HG03175 (cell line): ENCODE data around the gene SKA2.
"Not testable (repeated sequence)": the region's sequence is repeated elsewhere in the genome, so short reads cannot be mapped to it uniquely, and the experiment has no call there.

ENCODE experiments used
- ATAC-seq: cut with Tn5 transposase; IDR thresholded peaks from one replicate; pipeline ENCODE4 v1.9.1; 2021; ENCODE audit warnings: mild to moderate bottlenecking, moderate library complexity; ENCODE audit not compliant: unreplicated experiment

Gene SKA2

GRCh38 chr17:59154721-59155438, at the start of gene SKA2:
SKA2 (minus strand) TSS chr17:59155186; CDS start chr17:59155163, 23 bp downstream.
- ATAC-seq = peak; percentile 85

GRCh38 chr17:59202320-59202719, 47.3 kb upstream of the SKA2 start:
- ATAC-seq = no peak

- no peak for ATAC-seq
Observed at GRCh38 chr17:59199398-59199797, 44.4 kb upstream of the SKA2 start.

GRCh38 chr17:59193336-59193862, 38.4 kb upstream of the SKA2 start:
- ATAC-seq = no peak

- no peak for ATAC-seq
Observed at GRCh38 chr17:59190806-59191205, 35.8 kb upstream of the SKA2 start.

- no peak for ATAC-seq
Observed at GRCh38 chr17:59186850-59187249, 31.9 kb upstream of the SKA2 start.

- no peak for ATAC-seq
Observed at GRCh38 chr17:59185997-59186396, 31.0 kb upstream of the SKA2 start.

- no peak for ATAC-seq
Observed at GRCh38 chr17:59181481-59181880, 26.5 kb upstream of the SKA2 start.

- ATAC-seq = no peak
Observed at GRCh38 chr17:59180626-59181025, 25.6 kb upstream of the SKA2 start.

GRCh38 chr17:59179601-59180000, 24.6 kb upstream of the SKA2 start:
- ATAC-seq = not testable (repeated sequence)

- no peak for ATAC-seq
Observed at GRCh38 chr17:59178266-59178985, 23.4 kb upstream of the SKA2 start.

- no peak for ATAC-seq
Observed at GRCh38 chr17:59175076-59175475, 20.1 kb upstream of the SKA2 start.

GRCh38 chr17:59174671-59175070, 19.7 kb upstream of the SKA2 start:
- ATAC-seq = no peak

- ATAC-seq = no peak
Observed at GRCh38 chr17:59172436-59173004, 17.5 kb upstream of the SKA2 start.

GRCh38 chr17:59167571-59168001, 12.6 kb upstream of the SKA2 start:
- no peak for ATAC-seq

- no peak for ATAC-seq
Observed at GRCh38 chr17:59165933-59166342, 11.0 kb upstream of the SKA2 start.

- ATAC-seq = no peak
Observed at GRCh38 chr17:59161477-59161876, 6.5 kb upstream of the SKA2 start.

GRCh38 chr17:59160157-59161025, 5.4 kb upstream of the SKA2 start:
- ATAC-seq = no peak

- peak; percentile 85 for ATAC-seq
Observed at GRCh38 chr17:59155439-59156177, 622 bp upstream of the SKA2 start, which contains the start of gene PRR11. PRR11 (plus strand) TSS chr17:59155746; CDS start chr17:59169753, 14,007 bp downstream.

- no peak for ATAC-seq
Observed at GRCh38 chr17:59154292-59154720, 680 bp downstream of the SKA2 start.
